Measurements from ENCODE around the gene DCHS2.

GRCh38 chr4:154471526-154472331 is 19.9 kb downstream of the DCHS2 start:
- TF ChIP-seq POLR2A (IDR thresholded peaks at IDR 0.05; ENCODE audit: low read length) (no peak), GATA1 (IDR thresholded peaks at IDR 0.05; ENCODE audit: low read depth, low read length) (no peak)
